Activated CD8-positive, alpha-beta memory T cell treated with anti-CD3 and anti-CD28 coated beads, Interleukin-2, amount 50 U/mL, for 4 hours (primary cell): Measurements from ENCODE around the gene LRWD1.

Experiments used
- DNase-seq: peaks from one replicate; pipeline ENCODE4 v3.0.0-alpha.2; 2020

LRWD1 gene

DNA sequence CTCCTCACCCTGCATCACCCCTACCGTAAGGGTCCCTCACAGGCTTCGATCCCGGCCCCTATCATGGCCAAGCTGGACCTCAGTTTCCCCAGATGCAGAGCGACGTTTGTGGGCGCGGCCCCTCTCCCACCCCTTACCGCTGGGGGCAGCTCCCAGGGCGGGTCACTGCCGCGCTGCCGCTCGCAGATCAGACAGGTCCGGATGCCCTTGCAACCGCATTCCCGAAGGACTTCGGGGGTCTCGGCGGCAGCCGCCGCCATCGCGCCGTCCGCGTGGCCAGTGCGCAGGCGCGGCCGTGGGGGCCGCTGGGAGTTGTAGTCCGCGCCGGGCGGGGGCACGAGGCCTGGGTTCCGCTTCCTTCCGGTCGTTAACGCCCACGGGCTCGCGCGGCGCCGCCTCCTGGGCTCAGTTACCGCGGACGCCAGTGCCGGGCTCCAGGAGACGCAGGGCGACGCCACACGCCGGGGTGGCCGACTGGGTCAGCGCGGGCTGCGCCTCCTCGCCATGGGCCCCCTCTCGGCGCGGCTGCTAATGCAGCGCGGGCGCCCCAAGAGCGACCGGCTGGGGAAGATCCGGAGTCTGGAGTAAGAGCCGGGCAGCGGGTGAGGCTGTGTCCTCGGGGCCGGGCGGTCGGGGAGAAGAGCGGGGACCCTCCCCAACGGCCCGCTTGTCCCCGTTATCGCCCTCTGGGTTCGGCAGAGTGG is at the start of gene LRWD1, which contains the start of gene ALKBH4:
Gene LRWD1, plus strand, starts transcription at position 408 of the 704 bp plus-strand sequence. Its CDS starts 97 bp downstream, at position 505.
Gene ALKBH4, minus strand, starts transcription at position 287 of the 704 bp plus-strand sequence. Its CDS starts 27 bp downstream, at position 260.
- peak; percentile 96 for DNase-seq

DNA sequence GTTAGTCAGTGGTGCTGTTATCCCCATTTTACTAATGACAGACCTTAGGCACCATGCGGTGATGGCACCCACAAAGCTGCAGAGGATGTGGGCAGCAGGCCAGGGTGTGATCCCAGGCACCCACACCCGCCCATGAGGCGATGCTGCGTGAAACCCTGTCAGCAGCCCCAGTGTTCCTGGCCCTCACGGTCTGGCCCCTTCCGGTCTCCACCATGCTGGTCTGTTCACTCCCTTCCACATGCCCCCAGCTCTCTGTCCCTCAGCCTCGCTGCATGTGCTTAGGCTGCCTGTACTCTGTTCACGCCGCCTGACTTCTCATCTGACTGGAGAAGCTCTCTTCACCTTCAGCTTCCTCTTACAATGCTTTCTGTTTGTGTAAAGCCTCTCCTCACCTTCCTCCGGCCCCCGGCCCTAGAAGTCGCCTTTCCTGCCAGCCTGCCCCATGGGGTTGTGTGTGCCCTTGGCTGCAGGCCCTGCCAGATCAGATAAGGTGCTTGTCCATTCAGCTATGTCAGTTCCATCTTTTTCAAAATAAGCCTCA is 49.0 kb upstream of the LRWD1 start:
- DNase-seq = peak; percentile 51

DNA sequence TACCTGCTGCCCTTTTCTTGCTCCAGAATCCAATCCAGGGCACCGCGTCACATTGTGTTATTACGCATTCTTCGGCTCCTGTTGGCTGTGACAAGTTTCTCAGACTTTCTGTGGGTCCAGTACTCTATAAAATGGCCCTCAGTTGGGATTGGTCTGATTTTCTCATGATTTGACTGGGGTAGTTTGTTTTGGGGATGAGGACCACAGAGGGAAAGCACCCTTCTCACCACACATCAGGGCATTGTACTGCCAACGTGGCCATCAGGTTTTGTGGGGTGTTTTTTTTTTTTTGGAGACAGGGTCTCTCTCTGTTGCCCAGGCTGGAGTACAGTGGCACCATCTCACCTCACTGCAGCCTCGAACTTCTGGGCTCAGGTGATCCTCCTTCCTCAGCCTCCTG is 48.4 kb upstream of the LRWD1 start:
- DNase-seq = no peak

GRCh38 chr7:102417105-102417504 is 47.7 kb upstream of the LRWD1 start:
- DNase-seq = no peak

DNA sequence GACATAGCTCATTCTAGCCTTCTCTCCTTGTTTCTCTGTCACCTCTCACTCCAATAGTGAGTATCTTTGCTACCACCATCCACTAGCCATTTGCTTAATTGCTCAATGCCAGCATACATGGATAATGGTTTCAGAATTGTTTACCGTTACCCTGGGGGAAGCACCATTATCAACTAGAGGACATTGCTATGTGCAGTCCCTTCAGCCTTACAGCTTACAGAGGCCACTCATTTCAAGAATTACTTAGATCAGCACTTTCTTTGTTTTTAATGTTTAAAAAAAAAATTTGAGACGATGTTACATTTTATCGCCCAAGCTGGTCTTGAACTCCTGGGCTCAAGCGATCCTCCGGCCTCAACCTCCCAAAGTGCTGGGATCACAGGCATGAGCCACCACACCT is 46.2 kb upstream of the LRWD1 start:
- DNase-seq = no peak

DNA sequence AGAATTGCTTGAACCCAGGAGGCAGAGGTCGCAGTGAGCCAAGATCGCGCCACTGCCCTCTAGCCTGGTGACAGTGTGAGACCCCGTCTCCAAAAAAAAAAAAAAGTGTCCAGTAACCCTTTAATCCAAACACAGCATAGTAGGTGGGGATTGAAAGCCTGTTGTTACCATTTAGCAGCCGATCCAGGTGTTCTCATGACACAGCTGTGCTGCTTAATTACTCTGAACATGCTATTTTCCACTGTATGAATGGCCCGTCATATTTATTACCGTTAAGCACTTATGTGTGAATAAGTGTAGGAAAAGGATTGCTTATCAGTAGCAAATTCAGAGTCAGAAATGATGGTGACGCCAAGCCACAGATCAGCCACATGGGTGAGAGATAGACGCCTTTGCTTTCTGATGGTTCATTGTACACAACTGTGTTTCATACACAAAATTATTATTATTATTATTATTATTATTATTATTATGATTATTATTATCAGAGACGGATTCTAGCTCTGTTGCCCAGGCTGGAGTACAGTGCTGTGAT is 43.0 kb upstream of the LRWD1 start:
- DNase-seq = no peak

DNA sequence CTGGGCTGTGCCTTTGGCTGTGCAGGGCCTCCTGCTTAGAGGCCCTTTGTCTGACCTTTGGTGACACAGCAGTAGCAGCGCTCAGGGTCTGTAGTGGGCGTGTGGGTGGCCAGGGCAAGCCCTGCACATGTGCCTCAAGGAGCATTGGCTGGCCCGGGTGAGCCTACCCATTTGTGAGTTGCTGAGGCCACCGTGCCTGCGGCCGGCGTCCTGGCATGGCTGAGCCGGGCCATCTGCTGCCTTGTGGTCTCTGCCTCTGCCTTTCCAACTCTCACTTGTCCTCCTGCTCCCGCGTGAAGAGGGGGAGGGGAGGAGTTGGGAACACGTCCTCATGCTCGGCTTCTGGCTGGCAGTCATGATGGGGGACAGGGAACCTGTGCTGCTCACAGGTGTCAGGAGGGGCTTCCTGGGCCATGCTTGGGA is 40.6 kb upstream of the LRWD1 start:
- DNase-seq = no peak

- no peak for DNase-seq
These were observed 40.0 kb upstream of the LRWD1 start for GRCh38 chr7:102424787-102425218.

DNA sequence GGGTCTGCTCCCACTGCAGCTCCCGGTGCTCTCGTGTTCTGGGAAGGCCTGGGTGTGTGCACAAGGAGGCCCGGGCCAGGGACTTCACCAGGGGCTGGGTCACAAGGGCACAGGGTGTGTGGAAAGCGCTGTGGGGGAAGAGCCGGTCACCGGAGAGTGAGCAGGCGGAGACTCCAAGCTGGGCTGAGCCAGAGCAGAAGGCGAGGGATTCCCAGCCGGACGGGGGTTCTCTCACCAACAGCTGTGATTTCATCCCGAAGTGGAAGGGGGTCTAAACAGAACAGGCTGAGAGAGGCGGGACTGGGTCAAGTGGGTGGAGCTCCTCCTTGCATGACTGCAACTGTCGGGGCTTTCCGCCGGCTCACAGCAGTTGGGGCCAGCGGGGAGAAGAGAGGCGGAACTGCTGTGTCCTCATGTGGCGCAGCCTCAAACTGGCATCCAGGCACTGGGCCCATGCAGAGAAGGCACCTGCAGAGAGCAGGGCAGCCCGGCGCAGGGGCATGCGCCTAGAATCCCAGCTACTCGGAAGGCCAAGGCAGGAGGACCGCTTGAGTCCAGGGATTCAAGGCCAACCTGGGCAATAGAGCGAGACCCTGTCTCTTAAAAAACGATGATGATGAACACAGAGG is 39.0 kb upstream of the LRWD1 start:
- DNase-seq = peak; percentile 82

- peak; percentile 72 for DNase-seq
These were observed 38.3 kb upstream of the LRWD1 start for GRCh38 chr7:102426268-102427018.

DNA sequence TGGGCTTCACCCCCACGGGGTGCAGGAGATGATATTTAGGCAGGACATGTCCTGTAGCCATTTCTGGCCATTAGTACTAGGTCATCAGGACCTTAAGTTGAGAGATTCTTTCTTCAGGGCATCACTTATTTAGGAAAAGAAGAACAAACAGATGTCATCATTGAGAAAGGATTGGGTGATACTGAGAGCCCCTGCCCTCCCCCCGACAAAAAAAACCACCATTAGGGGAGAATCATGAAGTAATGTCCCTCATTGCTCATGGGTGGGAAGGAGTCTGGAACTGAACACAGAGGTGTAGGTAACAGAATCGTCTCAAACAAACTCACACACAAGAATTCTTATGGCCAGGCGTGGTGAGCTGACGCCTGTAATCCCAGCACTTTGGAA is 37.8 kb upstream of the LRWD1 start:
- DNase-seq = no peak

DNA sequence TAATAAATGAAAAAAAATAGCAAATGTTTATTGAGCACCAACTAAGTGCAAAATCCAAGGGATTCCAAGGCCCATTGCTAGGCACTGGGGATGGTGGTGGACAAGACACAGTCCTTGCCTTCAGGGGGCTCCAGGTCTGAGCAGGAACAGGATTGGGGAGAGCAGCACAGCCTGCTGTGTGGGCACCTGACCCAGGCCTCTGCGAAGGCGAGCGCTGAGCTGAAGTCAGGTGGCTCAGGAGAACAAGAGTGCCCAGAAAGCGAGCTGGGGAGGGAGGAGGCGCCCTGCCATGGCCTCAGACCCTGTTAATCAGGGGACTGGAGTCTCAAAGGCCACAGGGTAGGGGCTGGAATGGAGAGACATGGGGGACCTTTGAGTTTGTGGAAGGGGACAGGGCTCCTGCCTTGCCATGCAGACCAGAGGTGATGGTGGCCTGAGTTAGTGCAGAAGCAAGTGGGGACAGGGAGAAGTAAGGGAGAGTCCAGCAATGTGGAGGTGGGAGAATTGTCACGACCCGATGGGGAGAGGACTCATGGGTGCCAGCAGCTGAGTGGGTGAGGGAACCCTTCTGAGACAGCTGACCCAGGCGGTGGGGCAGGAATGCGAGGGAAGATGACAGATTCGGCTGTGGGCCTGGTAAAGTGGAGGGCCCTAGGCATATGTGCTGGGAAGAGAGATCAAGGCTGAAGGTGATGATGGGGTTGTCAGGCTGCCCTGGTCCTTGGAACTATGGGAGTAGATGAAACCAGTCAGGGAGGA is 35.5 kb upstream of the LRWD1 start:
- DNase-seq = no peak

GRCh38 chr7:102431617-102432298 is 33.0 kb upstream of the LRWD1 start:
- DNase-seq = peak; percentile 60

DNA sequence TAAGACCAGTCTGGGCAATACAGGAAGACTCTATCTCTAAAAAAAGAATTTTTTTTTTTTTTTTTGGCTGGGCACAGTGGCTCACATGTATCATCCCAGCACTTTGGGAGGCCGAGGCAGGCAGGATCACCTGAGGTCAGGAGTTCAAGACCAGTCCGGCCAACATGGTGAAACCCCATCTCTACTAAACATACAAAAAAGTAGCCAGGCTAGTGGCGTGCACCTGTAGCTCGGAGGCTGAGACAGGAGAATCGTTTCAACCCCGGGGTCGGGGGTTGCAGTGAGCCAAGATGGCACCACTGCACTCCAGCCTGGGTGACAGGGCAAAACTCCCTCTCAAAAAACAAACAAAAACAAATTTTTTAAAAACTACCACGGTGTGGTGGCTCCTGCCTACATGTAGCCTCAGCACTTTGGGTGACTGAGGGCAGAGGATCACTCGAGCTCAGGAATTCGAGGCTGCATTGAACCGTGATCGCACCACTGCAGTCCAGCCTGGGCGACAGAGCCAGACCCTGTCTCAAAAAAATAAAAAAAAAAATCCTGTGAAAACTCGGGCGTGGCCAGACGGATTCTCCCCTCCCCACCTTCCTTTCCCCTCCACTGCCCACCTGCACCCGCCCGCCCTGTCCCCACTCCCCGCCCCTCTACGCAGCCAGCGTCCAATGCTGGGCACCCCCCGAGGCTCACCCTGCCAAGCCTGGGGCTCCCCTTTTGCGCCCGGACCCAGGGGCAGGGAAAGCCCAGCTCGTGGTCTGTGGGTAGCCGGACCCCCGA is 32.2 kb upstream of the LRWD1 start:
- no peak for DNase-seq

DNA sequence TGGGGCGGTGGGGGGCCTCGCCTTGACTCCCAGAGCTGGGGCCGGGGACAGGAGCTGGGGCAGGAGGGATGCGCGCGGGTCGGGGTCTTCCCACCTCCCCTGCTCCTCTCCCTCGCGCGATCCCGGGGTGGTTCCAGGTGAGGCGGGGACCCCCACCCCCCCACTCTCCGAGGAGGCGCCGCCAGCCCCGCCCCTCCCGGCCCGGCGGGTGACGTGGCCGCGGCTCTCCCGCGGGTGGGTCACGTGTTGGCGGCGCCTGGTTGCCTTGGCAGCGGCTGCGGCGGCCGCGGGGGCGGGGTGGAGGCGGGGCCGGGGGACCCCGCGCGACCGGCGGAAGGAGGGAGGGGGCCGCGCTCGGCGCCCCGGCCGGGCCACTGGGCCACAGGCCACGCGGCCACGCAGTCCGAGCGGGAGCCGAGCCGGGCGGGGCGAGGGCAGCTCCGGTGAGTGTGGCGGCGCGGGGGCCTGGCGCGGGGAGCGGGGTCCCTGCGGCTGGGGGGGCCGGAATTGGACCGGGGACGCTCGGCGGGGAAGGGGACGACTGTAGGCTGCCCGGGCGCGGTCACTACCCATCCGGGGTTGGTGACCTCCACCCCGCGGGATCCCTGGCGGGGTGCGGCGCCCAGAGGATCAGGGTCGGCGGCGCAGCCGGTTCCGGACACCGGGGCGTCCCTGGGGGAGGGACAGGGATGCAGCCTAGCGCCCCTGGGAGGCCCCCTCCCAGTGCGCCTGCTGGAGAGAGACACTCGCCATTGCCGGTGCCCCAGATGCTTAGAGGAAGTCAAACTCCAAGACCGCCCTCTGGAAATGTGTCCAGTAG is 31.4 kb upstream of the LRWD1 start, which contains the start of gene ORAI2:
Gene ORAI2, plus strand, starts transcription at position 357 of the 820 bp plus-strand sequence. CDS start 5,382 bp downstream, outside the sequence.
- peak; percentile 93 for DNase-seq

GRCh38 chr7:102434039-102434486 is 30.7 kb upstream of the LRWD1 start:
- peak; percentile 27 for DNase-seq

DNA sequence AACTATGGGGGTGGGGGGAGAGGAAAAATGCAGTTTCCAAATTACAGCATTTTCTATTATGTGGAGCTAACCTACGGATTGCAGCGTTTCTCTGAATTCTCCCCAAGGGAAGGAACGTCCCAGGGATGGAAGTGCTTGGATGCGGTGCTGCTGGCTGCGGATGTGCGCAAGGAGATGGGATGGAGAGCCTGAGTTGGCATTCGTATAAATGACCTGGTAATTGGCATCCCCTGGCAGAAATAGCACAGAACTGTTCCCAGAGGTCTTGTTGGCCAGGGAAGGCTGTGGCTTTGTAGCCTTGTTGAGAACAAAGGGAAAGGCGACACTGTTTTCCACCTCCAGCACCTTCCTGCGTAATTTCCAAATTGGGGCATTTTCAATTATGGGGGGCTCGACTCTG is 28.7 kb upstream of the LRWD1 start:
- DNase-seq = no peak

- DNase-seq = no peak
These were observed 24.6 kb upstream of the LRWD1 start for GRCh38 chr7:102439963-102440795.
